Heart left ventricle (tissue), 16 donors: ENCODE data around the gene APOLD1. TPM values are rescaled to one million over a fixed set of nuclear protein-coding genes. Genes with fewer than 3 reads are reported as not detected.

Source experiments
- ATAC-seq, 4 donors: fragments of 200-7000 bp; cut with Tn5 transposase; one replicate each; pipeline ENCODE4 v1.9.1; 2020 to 2022; ENCODE audit warnings: moderate library complexity in 4 of 4, mild to moderate bottlenecking in 3 of 4, moderate number of reproducible peaks in 1 of 4
- DNase-seq, 5 donors: peaks; one replicate each; pipeline ENCODE4 v3.0.0-alpha.2; 2020
- H3K27ac ChIP-seq, 12 donors: fragments of 200-600 bp; sonication (generic) in 4 of 12; one replicate each; pipeline versions ENCODE4 v1.5.0 to v1.8.0; 2016 to 2022; ENCODE audit warnings: mild to moderate bottlenecking in 2 of 12
- H3K27me3 ChIP-seq, 9 donors: fragments of 200-600 bp; sonication (generic) in 2 of 9; one replicate each; pipeline versions ENCODE4 v1.5.1 to v1.8.0; 2016 to 2022; ENCODE audit warnings: mild to moderate bottlenecking in 3 of 9
- H3K36me3 ChIP-seq, 9 donors: fragments of 200-600 bp; sonication (generic) in 2 of 9; one replicate each; pipeline versions ENCODE4 v1.5.0 to v1.8.0; 2018 to 2022; ENCODE audit warnings: mild to moderate bottlenecking in 2 of 9
- H3K4me1 ChIP-seq, 12 donors: fragments of 200-600 bp; sonication (generic) in 4 of 12; one replicate each; pipeline versions ENCODE4 v1.5.0 to v1.8.0; 2016 to 2022; ENCODE audit warnings: mild to moderate bottlenecking in 3 of 12
- H3K4me3 ChIP-seq, 12 donors: fragments of 200-600 bp; sonication (generic) in 4 of 12; one replicate each; pipeline versions ENCODE4 v1.5.0 to v1.8.0; 2017 to 2022; ENCODE audit warnings: mild to moderate bottlenecking in 9 of 12, moderate library complexity in 4 of 12
- H3K9me3 ChIP-seq, 12 donors: fragments of 200-600 bp; sonication (generic) in 4 of 12; one replicate each; pipeline versions ENCODE4 v1.5.0 to v1.8.0; 2016 to 2022; ENCODE audit warnings: mild to moderate bottlenecking in 1 of 12
- CTCF ChIP-seq, 12 donors: fragments of 200-600 bp; sonication (generic) in 4 of 12; IDR thresholded peaks; one replicate each; pipeline versions ENCODE4 v1.5.0 to v1.8.0; 2018 to 2022; ENCODE audit warnings: antibody characterized with exemption in 12 of 12, mild to moderate bottlenecking in 5 of 12
- POLR2A ChIP-seq, 2 donors: fragments of 450-650 bp; IDR thresholded peaks; one replicate each; pipeline ENCODE4 v1.6.1; 2017; ENCODE audit warnings: antibody characterized with exemption in 2 of 2, mild to moderate bottlenecking in 2 of 2, moderate library complexity in 2 of 2
- WGBS, 4 donors: extraction: QIAGEN DNeasy Blood & Tissue Kit in 2 of 4; methylation state at CpG; one replicate each; pipeline versions ENCODE4 v1.1.5 to v1.1.7; 2013 to 2018; 5-methylcytosine and 5-hydroxymethylcytosine counted together
- intact Hi-C, 10 donors: fragments of 100-400 bp; cut with DNase I; formaldehyde crosslinking; loops; one replicate each; pipeline versions ENCODE4 v1.11.1 to v1.14.2; 2022
- polyA plus RNA-seq, 2 donors: library from polyadenylated mRNA; stranded (reverse); fragments of 200-250 nt; gene quantifications; one replicate each; pipeline ENCODE4 v1.2.3, GENCODE V29; 2013
- total RNA-seq, 9 donors: library from RNA; depleted of rRNA in 2 of 9; stranded (reverse); fragments of >200 nt in 2 of 9; fragmentation: NEBNext Ultra II Directional in 3 of 9; extraction: Animal tissue kit (Norgen Biotek cat#: 25700) in 3 of 9; gene quantifications; one replicate each; pipeline versions ENCODE4 v1.1.0 to v1.2.4, GENCODE V29; 2016 to 2023
- donor health status: ischemic (EF 13 %, LVEDD 7.1; RV severe dilation, severe dysfunction).
- donor health status: healthy with polysubstance abuse.
- donor health status: DM: no; HTN: yes; CAD: no.
- donor health status: DM: no; HTN: no; CAD: no.
- donor health status: ischemic (EF 25% LVEDD 6.9; RV normal size, moderate dysfunction).
- donor health status: ischemic (EF 25% LVEDD 5.7; RV mildly dilated, moderate dysfunction).
- donor health status: healthy.
- donor health status: DM: yes; HTN: yes; CAD: no.
- donor health status: ischemic (EF 35%, LVEDD 5.7; RV mildly dilated, moderate dysfunction).
- donor health status: nonischemic (EF 11% LVEDD 7.7; RV severe dilation, severe dysfunction).
- donor health status: DM: yes; HTN: yes; CAD: no.
- donor health status: PGD.
- donor health status: ischemic (EF 29% LVEDD 5.4; RV normal size, mild dysfunction).
- donor health status: nonischemic (EF 23%, LVEDD 6.1; RV moderate dilation, normal function).

APOLD1 gene
- total and polyA plus RNA-seq, 11 donors: 7.1 to 45.0 (median 15.2) TPM

GRCh38 chr12:12748044-12748443, 37.4 kb upstream of the APOLD1 start:
- no peaks in the 10 kb centered on the region for H3K36me3 ChIP-seq
- no peak for DNase-seq
- no peaks in the 10 kb centered on the region for H3K27me3 ChIP-seq
- H3K4me3 ChIP-seq: no peak overlapping the region
- no peaks in the 10 kb centered on the region for H3K9me3 ChIP-seq
- peaks cover 0 to 12% (median 0%) of the 10 kb centered on the region in 12 donors for H3K4me1 ChIP-seq
- ATAC-seq: no peak
- 58 to 66% (median 65%) methylated on average over 3 of the region's 3 CpGs for WGBS, 4 donors
- no peak overlapping the region for H3K27ac ChIP-seq
- TF ChIP-seq CTCF (IDR thresholded peaks at IDR 0.05) (no peak), POLR2A (IDR thresholded peaks at IDR 0.05) (no peak)
- intact Hi-C loops: no loop called here

GRCh38 chr12:12749433-12749832, 36.0 kb upstream of the APOLD1 start:
- H3K4me1 ChIP-seq: peaks cover 0 to 12% (median 0%) of the 10 kb centered on the region in 12 donors
- H3K27me3 ChIP-seq: no peaks in the 10 kb centered on the region
- H3K4me3 ChIP-seq: peak overlapping the region in 7 of 12 donors; percentile 8 to 47 (median 32)
- no peaks in the 10 kb centered on the region for H3K9me3 ChIP-seq
- TF ChIP-seq POLR2A (IDR thresholded peaks at IDR 0.05) (no peak), CTCF (IDR thresholded peaks at IDR 0.05) (no peak)
- DNase-seq: no peak
- H3K36me3 ChIP-seq: no peaks in the 10 kb centered on the region
- no peak overlapping the region for H3K27ac ChIP-seq
- ATAC-seq: no peak
- intact Hi-C loops: no loop called here
- WGBS, 4 donors: 91 to 94% (median 93%) methylated on average over 7 of the region's 7 CpGs

- TF ChIP-seq POLR2A (IDR thresholded peaks at IDR 0.05): no peak
- WGBS, 4 donors: 88 to 94% (median 90%) methylated on average over 5 of the region's 5 CpGs
- Histone ChIP-seq H3K9me3 (no peaks in the 10 kb centered on the region), H3K4me3 (no peak overlapping the region), H3K27ac (no peak overlapping the region), H3K4me1 (no peaks in the 10 kb centered on the region), H3K27me3 (no peaks in the 10 kb centered on the region), H3K36me3 (no peaks in the 10 kb centered on the region)
- intact Hi-C loops: no loop called here
- DNase-seq: no peak
- ATAC-seq: no peak
Measured at GRCh38 chr12:12755923-12756322, 29.5 kb upstream of the APOLD1 start.

GRCh38 chr12:12757121-12757520, 28.3 kb upstream of the APOLD1 start:
- Histone ChIP-seq H3K36me3 (no peaks in the 10 kb centered on the region), H3K4me3 (no peak overlapping the region), H3K4me1 (no peaks in the 10 kb centered on the region), H3K27me3 (no peaks in the 10 kb centered on the region), H3K9me3 (no peaks in the 10 kb centered on the region), H3K27ac (no peak overlapping the region)
- no peak for TF ChIP-seq POLR2A (IDR thresholded peaks at IDR 0.05)
- no peak for TF ChIP-seq CTCF (IDR thresholded peaks at IDR 0.05)
- ATAC-seq (no peak), DNase-seq (no peak)
- intact Hi-C loops: no loop called here
- WGBS, 4 donors: 90 to 100% (median 95%) methylated on average over 2 of the region's 2 CpGs

GRCh38 chr12:12759234-12759915, 26.1 kb upstream of the APOLD1 start:
- Histone ChIP-seq H3K4me3 (no peak overlapping the region), H3K36me3 (no peaks in the 10 kb centered on the region), H3K27ac (no peak overlapping the region), H3K9me3 (no peaks in the 10 kb centered on the region), H3K27me3 (no peaks in the 10 kb centered on the region), H3K4me1 (no peaks in the 10 kb centered on the region)
- 90 to 97% (median 95%) methylated on average over 7 of the region's 7 CpGs for WGBS, 4 donors
- TF ChIP-seq CTCF (IDR thresholded peaks at IDR 0.05) (no peak), POLR2A (IDR thresholded peaks at IDR 0.05) (no peak)
- intact Hi-C loops: no loop called here
- no peak for DNase-seq
- no peak for ATAC-seq
